GM12878 (cell line): ENCODE data around the gene PXT1. TPM values are rescaled to one million over a fixed set of nuclear protein-coding genes. Genes with fewer than 3 reads are reported as not detected.

Experiments
- ATF3 ChIP-seq: IDR thresholded peaks from 2 replicates; pipeline ENCODE4 v1.6.1; 2011; ENCODE audit warnings: low read depth, mild to moderate bottlenecking, low read length, moderate library complexity, borderline replicate concordance; ENCODE audit errors: extremely low read depth
- CBX5 ChIP-seq: sonication (generic); IDR thresholded peaks from 2 replicates; pipeline ENCODE4 v1.6.1; 2016; ENCODE audit warnings: low read depth, moderate library complexity, mild to moderate bottlenecking, inconsistent platforms
- CREM ChIP-seq: IDR thresholded peaks from 2 replicates; pipeline ENCODE4 v1.6.1; 2014; ENCODE audit warnings: antibody characterized with exemption, low read depth
- EGR1 ChIP-seq, 2 experiments: IDR thresholded peaks; 1 replicate in 1 of 2; 2 replicates in 1 of 2; pipeline ENCODE4 v1.6.1; 2011 to 2012; ENCODE audit warnings: low read depth in 2 of 2, low read length in 2 of 2, borderline replicate concordance in 1 of 2, mild to moderate bottlenecking in 1 of 2, moderate library complexity in 1 of 2
- FOXM1 ChIP-seq: IDR thresholded peaks from 2 replicates; pipeline ENCODE4 v1.6.1; 2012; ENCODE audit warnings: low read depth, mild to moderate bottlenecking, inconsistent platforms, low read length, moderate library complexity
- GATAD2B ChIP-seq: fragments of 450-650 bp; conservative IDR thresholded peaks from 2 replicates; pipeline ENCODE4 v1.6.1; 2017; ENCODE audit warnings: low read depth, mild to moderate bottlenecking, moderate library complexity
- IRF5 ChIP-seq: fragments of 450-650 bp; IDR thresholded peaks from 2 replicates; pipeline ENCODE4 v1.6.1; 2017; ENCODE audit warnings: borderline replicate concordance
- JUND ChIP-seq: IDR thresholded peaks from 2 replicates; pipeline ENCODE4 v1.6.1; 2012; ENCODE audit warnings: low read depth, mild to moderate bottlenecking, low read length, improper control_type of control experiment, moderate library complexity
- MEF2B ChIP-seq: fragments of 450-650 bp; IDR thresholded peaks from 2 replicates; pipeline ENCODE4 v1.6.1; 2018; ENCODE audit warnings: mild to moderate bottlenecking, moderate library complexity; ENCODE audit not compliant: partially characterized antibody, poor library complexity, severe bottlenecking
- MTA2 ChIP-seq: fragments of 450-650 bp; IDR thresholded peaks from 2 replicates; pipeline ENCODE4 v1.6.1; 2016; ENCODE audit warnings: low read depth, mild to moderate bottlenecking, moderate library complexity
- MYB ChIP-seq: fragments of 150-350 bp; IDR thresholded peaks from 2 replicates; pipeline ENCODE4 v1.6.1; 2014; ENCODE audit warnings: mild to moderate bottlenecking, low read depth, low read length, borderline replicate concordance
- NFIC ChIP-seq: IDR thresholded peaks from 2 replicates; pipeline ENCODE4 v1.6.1; 2012; ENCODE audit warnings: low read depth, mild to moderate bottlenecking, inconsistent platforms, low read length, moderate library complexity
- NR2C2 ChIP-seq: IDR thresholded peaks from 2 replicates; pipeline ENCODE4 v1.6.1; 2011; ENCODE audit warnings: borderline replicate concordance, low read depth; ENCODE audit not compliant: control insufficient read depth, insufficient read length
- POU2F2 ChIP-seq: IDR thresholded peaks from 3 replicates; pipeline ENCODE4 v1.6.1; 2011; ENCODE audit warnings: low read depth, mild to moderate bottlenecking, low read length, borderline replicate concordance
- RAD21 ChIP-seq: IDR thresholded peaks from 2 replicates; pipeline ENCODE4 v1.6.1; 2011; ENCODE audit warnings: mild to moderate bottlenecking, low read depth, low read length, moderate library complexity; ENCODE audit not compliant: insufficient read depth
- RCOR1 ChIP-seq: conservative IDR thresholded peaks from 2 replicates; pipeline ENCODE4 v1.6.1; 2012; ENCODE audit warnings: low read depth, low read length, improper control_type of control experiment
- RELA ChIP-seq: fragments of 450-650 bp; IDR thresholded peaks from 2 replicates; pipeline ENCODE4 v1.8.0; 2014; ENCODE audit warnings: borderline replicate concordance; ENCODE audit not compliant: partially characterized antibody
- SIN3A ChIP-seq: IDR thresholded peaks from 2 replicates; pipeline ENCODE4 v1.6.1; 2012; ENCODE audit warnings: low read depth, low read length, improper control_type of control experiment
- SP1 ChIP-seq: IDR thresholded peaks from one replicate; pipeline ENCODE4 v1.6.1; 2011; ENCODE audit warnings: low read depth, low read length
- polyA plus RNA-seq, 11 experiments: library from polyadenylated mRNA; depleted of rRNA in 4 of 11; unstranded in 6 of 11; stranded (reverse) in 5 of 11; fragments of >200 nt; fragmentation: Nextera tagmentation in 4 of 11; fragmentation: Illumina TruSeq in 1 of 11; extraction: Ambion mirVana in 4 of 11; extraction: Trizol in 1 of 11; gene quantifications; 1 replicate in 1 of 11; 2 replicates in 10 of 11; pipeline versions ENCODE4 v1.2.1 to v1.2.3, GENCODE V29; 2011 to 2016; ENCODE audit warnings: inconsistent platforms in 2 of 11, missing spikeins in 2 of 11, low read depth in 1 of 11
- total RNA-seq, 4 experiments: library from RNA; depleted of rRNA in 3 of 4; stranded (reverse); fragments of >200 nt in 3 of 4; fragmentation: Illumina TruSeq in 1 of 4; extraction: Trizol in 1 of 4; gene quantifications; 2 replicates each; pipeline versions ENCODE4 v1.2.1 to v1.2.3, GENCODE V29; 2013 to 2021
- TF ChIP-seq, protein P1 (sequence below): IDR thresholded peaks from 2 replicates; pipeline ENCODE4 v1.6.1; 2011; ENCODE audit warnings: borderline replicate concordance, low read depth, mild to moderate bottlenecking, moderate library complexity, mixed read lengths, low read length; ENCODE audit not compliant: insufficient read depth; ENCODE audit errors: extremely low read length
- TF ChIP-seq, protein P2 (sequence below): IDR thresholded peaks from 2 replicates; pipeline ENCODE4 v1.6.1; 2011; ENCODE audit warnings: borderline replicate concordance, low read depth, mild to moderate bottlenecking, moderate library complexity, low read length; ENCODE audit not compliant: insufficient read depth, poor library complexity, severe bottlenecking
- TF ChIP-seq, protein P3 (sequence below): IDR thresholded peaks from 2 replicates; pipeline ENCODE4 v1.6.1; 2011; ENCODE audit warnings: mild to moderate bottlenecking, low read depth, low read length, moderate library complexity; ENCODE audit not compliant: insufficient replicate concordance

PXT1 gene
- total and polyA plus RNA-seq, 10 of the 15 experiments (the other 5 are each of a cell fraction or from before 2014, with no cell fraction given), result 0.27 to 2.9 (median 0.50) TPM

DNA sequence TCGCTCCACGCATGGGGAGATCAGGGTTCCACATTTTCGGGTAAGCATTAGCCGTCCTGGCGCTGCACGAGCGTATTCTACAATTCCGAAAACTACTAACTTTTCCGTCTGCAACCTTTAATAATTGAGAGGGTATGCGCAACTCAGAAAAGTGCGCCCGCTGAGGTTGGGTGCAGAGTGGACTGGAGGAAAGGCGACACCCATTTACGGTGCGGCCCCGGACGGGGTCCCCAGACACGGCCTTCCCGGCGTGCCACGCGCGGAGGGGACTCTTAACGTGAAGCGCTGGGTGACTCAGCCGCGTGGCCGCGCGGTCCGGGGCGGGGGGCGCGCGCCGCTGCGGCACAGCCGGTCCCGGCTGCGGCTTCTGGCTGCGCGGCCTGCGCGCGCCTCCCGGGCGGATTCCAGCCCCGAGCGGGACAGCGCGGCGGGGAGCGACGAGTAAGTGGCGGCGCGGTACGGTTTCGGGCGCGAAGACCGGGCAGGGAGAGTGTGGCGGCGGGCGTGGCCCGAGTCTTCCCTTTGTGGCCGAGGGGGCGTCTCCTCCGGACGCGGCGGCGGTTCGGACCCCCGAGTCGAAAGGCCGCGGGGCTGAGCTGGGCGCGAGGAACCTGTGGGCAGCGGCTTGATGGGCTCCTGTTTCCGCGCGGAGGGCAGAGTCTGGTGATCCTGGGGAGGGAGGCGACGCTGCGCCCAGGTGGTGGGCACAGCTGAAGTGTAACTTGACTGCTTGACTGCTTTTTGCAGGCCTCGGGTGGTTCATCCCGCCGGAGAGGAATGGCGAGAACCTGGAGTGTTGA is at the start of gene PXT1, which contains the start of gene KCTD20 (continued):
- TF ChIP-seq, protein P1, sequence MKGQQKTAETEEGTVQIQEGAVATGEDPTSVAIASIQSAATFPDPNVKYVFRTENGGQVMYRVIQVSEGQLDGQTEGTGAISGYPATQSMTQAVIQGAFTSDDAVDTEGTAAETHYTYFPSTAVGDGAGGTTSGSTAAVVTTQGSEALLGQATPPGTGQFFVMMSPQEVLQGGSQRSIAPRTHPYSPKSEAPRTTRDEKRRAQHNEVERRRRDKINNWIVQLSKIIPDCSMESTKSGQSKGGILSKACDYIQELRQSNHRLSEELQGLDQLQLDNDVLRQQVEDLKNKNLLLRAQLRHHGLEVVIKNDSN, result no peak
- no peak for TF ChIP-seq CBX5
- TF ChIP-seq, protein P2, sequence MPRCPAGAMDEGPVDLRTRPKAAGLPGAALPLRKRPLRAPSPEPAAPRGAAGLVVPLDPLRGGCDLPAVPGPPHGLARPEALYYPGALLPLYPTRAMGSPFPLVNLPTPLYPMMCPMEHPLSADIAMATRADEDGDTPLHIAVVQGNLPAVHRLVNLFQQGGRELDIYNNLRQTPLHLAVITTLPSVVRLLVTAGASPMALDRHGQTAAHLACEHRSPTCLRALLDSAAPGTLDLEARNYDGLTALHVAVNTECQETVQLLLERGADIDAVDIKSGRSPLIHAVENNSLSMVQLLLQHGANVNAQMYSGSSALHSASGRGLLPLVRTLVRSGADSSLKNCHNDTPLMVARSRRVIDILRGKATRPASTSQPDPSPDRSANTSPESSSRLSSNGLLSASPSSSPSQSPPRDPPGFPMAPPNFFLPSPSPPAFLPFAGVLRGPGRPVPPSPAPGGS, result no peak
- TF ChIP-seq ATF3, result no peak
- TF ChIP-seq SP1, result peak; percentile 77
- peak in 1 of 2 experiments; percentile 5; a peak in 1 of 3 replicates for TF ChIP-seq EGR1 (IDR thresholded peaks at IDR 0.05; ENCODE audit: borderline replicate concordance in 1 of 2, low read depth in 2 of 2, low read length in 2 of 2)
- TF ChIP-seq MTA2, result peak; percentile 47; the same call in 1 of the 2 replicates
- peak; percentile 28 for TF ChIP-seq MEF2B
- TF ChIP-seq IRF5, result peak; percentile 4; the same call in 1 of the 2 replicates
- TF ChIP-seq RAD21, result no peak
- TF ChIP-seq POU2F2, result peak; percentile 73; the same call in 1 of the 3 replicates
- no peak for TF ChIP-seq FOXM1
- TF ChIP-seq SIN3A, result no peak
- no peak for TF ChIP-seq NR2C2
- TF ChIP-seq, protein P3, sequence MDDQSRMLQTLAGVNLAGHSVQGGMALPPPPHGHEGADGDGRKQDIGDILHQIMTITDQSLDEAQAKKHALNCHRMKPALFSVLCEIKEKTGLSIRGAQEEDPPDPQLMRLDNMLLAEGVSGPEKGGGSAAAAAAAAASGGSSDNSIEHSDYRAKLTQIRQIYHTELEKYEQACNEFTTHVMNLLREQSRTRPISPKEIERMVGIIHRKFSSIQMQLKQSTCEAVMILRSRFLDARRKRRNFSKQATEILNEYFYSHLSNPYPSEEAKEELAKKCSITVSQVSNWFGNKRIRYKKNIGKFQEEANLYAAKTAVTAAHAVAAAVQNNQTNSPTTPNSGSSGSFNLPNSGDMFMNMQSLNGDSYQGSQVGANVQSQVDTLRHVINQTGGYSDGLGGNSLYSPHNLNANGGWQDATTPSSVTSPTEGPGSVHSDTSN, result no peak
- peak; percentile 74 for TF ChIP-seq CREM
- TF ChIP-seq RELA, result peak; percentile 71
- TF ChIP-seq NFIC, result no peak
- TF ChIP-seq MYB, result no peak
- TF ChIP-seq GATAD2B, result peak; percentile 98
- TF ChIP-seq RCOR1, result no peak
- TF ChIP-seq JUND, result 0 out of 2 replicates have a peak, but pooled peaks have one; percentile 38
